Small intestine (tissue), 7 donors: ENCODE data around the gene AIP. TPM values are rescaled to one million over a fixed set of nuclear protein-coding genes. Genes with fewer than 3 reads are reported as not detected.

Experiments used
- DNase-seq, 2 donors: peaks; one replicate each; pipeline versions ENCODE4 v3.0.0 to v3.0.0-alpha.2; 2013
- FAIRE-seq: peaks from 2 replicates; lab custom pipeline; 2012; peaks lifted over from hg19 to GRCh38; lab: Jason Lieb, UNC
- H3K27ac ChIP-seq, 3 donors: one replicate each; pipeline ENCODE4 v1.5.1; 2013; ENCODE audit warnings: low read length in 2 of 3, mild to moderate bottlenecking in 2 of 3, control low read depth in 1 of 3, inconsistent platforms in 1 of 3, low read depth in 1 of 3, moderate library complexity in 1 of 3
- H3K27me3 ChIP-seq, 3 donors: one replicate each; pipeline ENCODE4 v1.6.1; 2013; ENCODE audit warnings: low read length in 3 of 3, inconsistent platforms in 1 of 3; ENCODE audit not compliant: control insufficient read depth in 3 of 3, insufficient read depth in 3 of 3
- H3K36me3 ChIP-seq, 3 donors: one replicate each; pipeline ENCODE4 v1.6.1; 2013; ENCODE audit warnings: low read length in 3 of 3, inconsistent platforms in 1 of 3, low read depth in 1 of 3, mild to moderate bottlenecking in 1 of 3, moderate library complexity in 1 of 3; ENCODE audit not compliant: control insufficient read depth in 3 of 3, insufficient read depth in 2 of 3
- H3K4me1 ChIP-seq, 3 donors: one replicate each; pipeline ENCODE4 v1.6.1; 2013; ENCODE audit warnings: low read length in 2 of 3, inconsistent platforms in 1 of 3, low read depth in 1 of 3, mild to moderate bottlenecking in 1 of 3, moderate library complexity in 1 of 3; ENCODE audit not compliant: control insufficient read depth in 3 of 3, insufficient read depth in 2 of 3
- H3K4me3 ChIP-seq, 3 donors: one replicate each; pipeline ENCODE4 v1.5.1; 2013; ENCODE audit warnings: low read length in 3 of 3, control low read depth in 1 of 3, inconsistent platforms in 1 of 3, low read depth in 1 of 3, mild to moderate bottlenecking in 1 of 3, moderate library complexity in 1 of 3
- H3K9me3 ChIP-seq, 2 donors: one replicate each; pipeline ENCODE4 v1.6.1; 2013; ENCODE audit warnings: low read depth in 1 of 2, low read length in 1 of 2; ENCODE audit not compliant: control insufficient read depth in 2 of 2, insufficient read depth in 1 of 2
- WGBS, 3 donors: extraction: QIAGEN DNeasy Blood & Tissue Kit; methylation state at CpG; one replicate each; pipeline ENCODE4 v1.1.7; 2013; 5-methylcytosine and 5-hydroxymethylcytosine counted together
- polyA plus RNA-seq, 4 donors: library from polyadenylated mRNA; stranded (reverse) in 3 of 4; unstranded in 1 of 4; fragments of 200-250 nt in 3 of 4; fragments of 120-200 nt in 1 of 4; gene quantifications; one replicate each; pipeline versions ENCODE4 v1.2.1 to v1.2.3, GENCODE V29; 2013
- donor health status: healthy with polysubstance abuse.
- donor health status: control.
- donor health status: control.
- donor health status: Bipolar disorder and iron deficiency.
- donor health status: healthy.

Gene AIP
- polyA plus RNA-seq, 4 donors: 45.7 to 102 (median 79.6) TPM

DNA sequence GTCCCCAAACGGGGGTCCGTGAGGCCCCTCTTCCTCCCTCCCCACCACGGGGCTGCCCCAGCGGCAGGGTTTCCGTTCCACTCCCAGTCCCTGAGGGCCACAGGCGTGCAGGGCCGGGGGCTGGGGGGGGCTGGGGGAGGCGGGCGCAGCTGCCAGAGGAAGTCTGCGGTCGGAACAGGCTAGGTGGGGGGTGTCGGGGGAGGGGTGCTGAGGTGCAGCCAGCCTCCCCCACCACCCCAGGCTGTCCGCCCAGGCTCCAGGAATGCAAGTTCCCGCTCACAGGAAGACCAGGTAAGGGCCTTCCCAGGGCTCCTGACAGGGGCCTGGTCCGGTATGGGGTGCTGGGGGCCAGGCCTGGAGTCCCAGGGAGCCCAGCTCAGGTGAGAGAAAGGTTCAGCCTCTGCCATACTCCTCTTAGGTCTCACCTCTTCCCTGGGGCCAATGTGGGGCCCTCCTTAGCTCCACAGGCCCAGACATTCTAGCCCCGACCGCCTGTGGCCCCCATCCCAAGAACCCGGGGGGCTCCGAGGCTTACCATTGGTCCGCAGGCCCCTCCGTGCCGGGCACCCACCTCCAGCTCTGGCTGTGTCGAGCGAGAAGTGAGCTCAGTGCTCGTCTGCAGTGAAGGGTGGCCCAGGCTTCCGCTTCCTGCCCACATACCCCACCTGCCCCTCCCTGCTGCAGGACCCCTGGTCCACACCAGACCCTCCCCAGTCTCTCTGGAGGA is 45.6 kb upstream of the AIP start, which contains the start of gene PTPRCAP:
Gene PTPRCAP (minus strand): TSS at position 601 of the 727 bp plus-strand sequence. CDS start 63 bp downstream, at position 538.
- Histone ChIP-seq H3K27me3 (no peaks in the 10 kb centered on the region), H3K9me3 (no peaks in the 10 kb centered on the region), H3K27ac (peak within 1 kb of the TSS in 2 of 3 donors; percentile 73 to 87), H3K36me3 (peaks cover 2 to 97% (median 11%) of the 10 kb centered on the region in 3 donors), H3K4me1 (peaks cover 0 to 3% (median 3%) of the 10 kb centered on the region in 3 donors), H3K4me3 (peak within 1 kb of the TSS; percentile 11 to 58 (median 53))
- DNase-seq (peak in 1 of 2 donors; percentile 53), FAIRE-seq (no peak)
- WGBS, 3 donors: 61 to 79% (median 71%) methylated on average over 18 to 26 of the region's 26 CpGs

GRCh38 chr11:67437809-67438157 is 45.0 kb upstream of the AIP start:
- Histone ChIP-seq H3K27me3 (no peaks in the 10 kb centered on the region), H3K4me1 (peaks cover 0 to 8% (median 3%) of the 10 kb centered on the region in 3 donors), H3K4me3 (peak overlapping the region; percentile 11 to 58 (median 53)), H3K36me3 (peaks cover 0 to 94% (median 8%) of the 10 kb centered on the region in 3 donors), H3K9me3 (no peaks in the 10 kb centered on the region), H3K27ac (peak overlapping the region in 2 of 3 donors; percentile 73 to 87)
- no peak for FAIRE-seq
- 55 to 78% (median 57%) methylated on average over 3 of the region's 3 CpGs for WGBS, 3 donors
- no peak for DNase-seq

- no peak for FAIRE-seq
- no peaks in the 10 kb centered on the region for H3K27me3 ChIP-seq
- peak overlapping the region in 1 of 3 donors; percentile 58 for H3K4me3 ChIP-seq
- no peaks in the 10 kb centered on the region for H3K9me3 ChIP-seq
- H3K36me3 ChIP-seq: peaks cover 0 to 90% (median 8%) of the 10 kb centered on the region in 3 donors
- peak in 1 of 2 donors; percentile 31 for DNase-seq
- 68 to 79% (median 70%) methylated on average over 31 to 41 of the region's 41 CpGs for whole genome bisulfite sequencing, 3 donors
- H3K27ac ChIP-seq: peak overlapping the region in 2 of 3 donors; percentile 13 to 87
- peaks cover 0 to 9% (median 3%) of the 10 kb centered on the region in 3 donors for H3K4me1 ChIP-seq
Measured at GRCh38 chr11:67438158-67438902, 44.5 kb upstream of the AIP start.

DNA sequence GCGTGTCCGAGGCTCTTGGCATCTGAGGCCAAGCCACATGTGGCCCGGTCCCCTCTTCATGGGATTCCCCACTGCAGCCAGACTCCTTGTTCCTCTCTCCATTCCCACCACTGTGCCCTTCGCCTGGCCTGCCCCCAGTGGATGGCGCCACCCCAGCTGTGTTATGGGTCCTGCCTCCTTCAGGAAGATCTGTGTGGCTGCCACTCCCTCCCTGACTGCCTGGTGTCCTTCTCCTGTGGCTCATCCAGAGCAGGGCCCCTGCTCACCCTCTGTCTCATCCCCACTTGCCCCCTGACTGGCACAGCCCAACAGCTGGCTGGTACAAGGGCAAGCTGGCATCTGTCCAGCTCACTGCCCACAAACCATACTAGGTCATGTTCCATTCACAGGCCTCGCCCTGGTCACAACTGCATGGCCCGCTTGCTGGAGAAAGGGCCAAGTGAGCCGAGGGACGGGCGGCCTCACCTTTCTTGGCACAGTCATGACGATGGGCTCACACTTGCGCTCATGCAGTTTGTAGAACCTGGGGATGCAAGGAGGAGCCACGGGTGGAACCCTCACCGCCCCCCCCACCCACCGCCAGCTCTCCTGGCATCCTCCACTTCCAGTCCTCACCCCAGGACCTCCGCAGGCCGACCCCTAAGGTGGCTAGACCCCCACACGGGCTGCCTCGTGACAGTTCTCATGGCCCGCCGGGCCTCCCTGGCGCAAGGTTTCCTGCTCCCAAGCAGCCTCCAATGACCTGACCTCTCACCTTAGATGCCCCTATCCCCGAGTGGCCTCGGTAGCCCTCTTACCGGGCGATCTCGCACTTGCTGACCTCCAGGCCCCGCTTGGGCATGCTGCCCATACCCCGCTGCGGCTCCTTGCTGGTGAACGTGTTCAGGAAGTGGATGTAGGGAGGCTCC is 43.3 kb upstream of the AIP start:
- H3K27ac ChIP-seq: peak overlapping the region in 1 of 3 donors; percentile 62
- no peaks in the 10 kb centered on the region for H3K9me3 ChIP-seq
- DNase-seq (peak in 1 of 2 donors; percentile 32), FAIRE-seq (no peak)
- H3K27me3 ChIP-seq: no peaks in the 10 kb centered on the region
- H3K4me1 ChIP-seq: peaks cover 0 to 13% (median 3%) of the 10 kb centered on the region in 3 donors
- no peak overlapping the region for H3K4me3 ChIP-seq
- 70 to 76% (median 72%) methylated on average over 31 of the region's 31 CpGs for WGBS, 3 donors
- H3K36me3 ChIP-seq: peaks cover 0 to 78% (median 8%) of the 10 kb centered on the region in 3 donors

DNA sequence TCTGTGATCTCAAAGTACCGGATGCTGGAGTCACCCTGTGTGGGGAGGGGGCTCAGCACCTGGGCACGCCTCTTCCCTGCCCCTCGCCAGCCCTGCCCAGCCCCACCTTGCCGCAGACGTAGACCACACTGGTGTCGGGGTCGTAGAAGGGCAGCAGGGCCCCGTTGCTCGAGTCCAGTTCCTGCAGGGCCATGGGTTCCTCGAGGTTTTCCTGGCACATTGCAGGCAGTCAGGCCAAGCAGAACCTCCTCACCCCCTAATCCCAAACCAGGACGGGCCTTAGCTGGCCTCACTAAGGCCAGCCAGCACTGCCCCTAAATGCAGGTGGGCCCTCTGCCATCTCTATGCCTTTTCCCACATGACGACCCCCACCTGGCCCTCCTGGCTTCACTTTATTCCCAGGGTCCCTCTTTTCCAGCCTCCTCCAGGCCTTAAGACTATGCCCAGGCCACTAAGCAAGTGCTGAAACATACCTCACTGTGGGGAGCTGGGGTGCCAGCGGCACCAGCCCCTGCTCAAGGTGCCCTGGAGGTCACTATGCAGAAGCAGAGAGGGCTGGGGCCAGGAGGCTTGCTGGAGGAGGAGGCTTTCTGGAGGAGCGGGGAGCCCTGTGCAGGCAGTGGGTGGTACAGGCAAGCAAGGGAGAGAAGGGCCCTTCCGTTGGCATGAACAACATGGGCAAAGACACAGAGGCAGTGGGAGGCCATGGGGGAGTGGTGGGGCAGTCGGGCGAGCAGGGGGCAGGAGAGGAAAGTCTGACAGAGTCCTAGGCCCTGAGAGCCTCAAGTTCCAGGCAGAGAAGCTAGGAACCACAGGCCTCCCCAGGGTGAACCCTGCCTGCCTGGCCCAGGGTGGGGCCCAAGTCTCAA is 42.4 kb upstream of the AIP start:
- peaks cover 0 to 14% (median 5%) of the 10 kb centered on the region in 3 donors for H3K4me1 ChIP-seq
- WGBS, 3 donors: 71 to 74% (median 73%) methylated on average over 16 to 17 of the region's 17 CpGs

DNA sequence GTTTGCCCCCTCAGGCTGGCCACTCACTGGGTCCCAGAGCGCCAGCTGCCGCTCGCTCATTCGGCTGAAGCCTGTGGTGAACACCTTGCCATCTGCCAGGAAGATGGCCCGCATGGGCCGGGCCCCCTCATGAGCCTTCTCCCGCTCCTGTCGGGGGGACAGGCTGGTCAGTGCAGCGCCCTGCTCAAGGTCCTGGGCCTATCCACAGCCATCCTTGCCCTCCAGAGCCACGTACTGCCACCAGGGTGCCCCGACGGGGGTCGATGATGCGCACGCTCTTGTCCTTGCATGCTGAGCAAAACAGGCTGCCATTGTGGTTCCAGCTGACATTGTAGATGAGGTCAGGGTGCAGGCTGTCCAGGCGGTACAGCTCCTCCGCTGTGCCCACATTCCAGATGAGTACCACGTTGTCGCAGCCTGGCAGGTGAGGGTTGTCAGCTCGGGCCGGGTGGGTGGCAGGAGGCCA is 41.7 kb upstream of the AIP start:
- peaks cover 0 to 64% (median 2%) of the 10 kb centered on the region in 3 donors for H3K36me3 ChIP-seq
- 86 to 88% (median 87%) methylated on average over 21 of the region's 21 CpGs for WGBS, 3 donors
- H3K9me3 ChIP-seq: no peaks in the 10 kb centered on the region
- FAIRE-seq (no peak), DNase-seq (no peak)
- H3K27me3 ChIP-seq: no peaks in the 10 kb centered on the region
- H3K4me1 ChIP-seq: peaks cover 0 to 14% (median 5%) of the 10 kb centered on the region in 3 donors
- H3K27ac ChIP-seq: no peak overlapping the region
- H3K4me3 ChIP-seq: no peak overlapping the region

More for the DNA sequence above, 42.4 kb upstream of the AIP start:
- FAIRE-seq: no peak
- H3K36me3 ChIP-seq: peaks cover 0 to 71% (median 4%) of the 10 kb centered on the region in 3 donors
- DNase-seq: no peak
- H3K9me3 ChIP-seq: no peaks in the 10 kb centered on the region
- no peaks in the 10 kb centered on the region for H3K27me3 ChIP-seq
- H3K4me3 ChIP-seq: no peak overlapping the region
- H3K27ac ChIP-seq: peak overlapping the region in 2 of 3 donors; percentile 11 to 42

- peaks cover 0 to 14% (median 5%) of the 10 kb centered on the region in 3 donors for H3K4me1 ChIP-seq
- H3K4me3 ChIP-seq: peak overlapping the region in 2 of 3 donors; percentile 64 to 98
- 79 to 83% (median 81%) methylated on average over 28 of the region's 28 CpGs for WGBS, 3 donors
- no peaks in the 10 kb centered on the region for H3K9me3 ChIP-seq
- peaks cover 0 to 58% (median 2%) of the 10 kb centered on the region in 3 donors for H3K36me3 ChIP-seq
- no peak for FAIRE-seq
- H3K27ac ChIP-seq: peak overlapping the region in 1 of 3 donors; percentile 15
- DNase-seq: no peak
- H3K27me3 ChIP-seq: no peaks in the 10 kb centered on the region
Measured at GRCh38 chr11:67441731-67442351, 41.0 kb upstream of the AIP start.
